OCI-LY3 (cell line): ENCODE data around the gene RNH1.

Experiments used
- H2AFZ ChIP-seq: fragments of 200-600, 300-600 bp; shearing (Covaris generic); 2 replicates; pipeline ENCODE4 v1.6.0; 2014; ENCODE audit warnings: antibody characterized with exemption, low read depth, low read length
- H3K27ac ChIP-seq: fragments of 200-600, 300-600 bp; sonication (generic); 2 replicates; pipeline ENCODE4 v1.5.1; 2014; ENCODE audit warnings: mild to moderate bottlenecking, low read length, moderate library complexity, mixed read lengths
- H3K27me3 ChIP-seq: fragments of 200-600, 300-600 bp; sonication (generic); 2 replicates; pipeline ENCODE4 v1.6.1; 2014; ENCODE audit warnings: low read depth, low read length, mixed read lengths
- H3K36me3 ChIP-seq: fragments of 200-600, 300-600 bp; sonication (generic); replicated peaks from 2 replicates; pipeline ENCODE3; 2014; ENCODE audit warnings: low read depth, low read length, mixed read lengths
- H3K4me1 ChIP-seq: fragments of 300-600, 200-600 bp; sonication (generic); 2 replicates; pipeline ENCODE4 v1.6.1; 2014; ENCODE audit warnings: low read length, mixed read lengths
- H3K4me2 ChIP-seq: fragments of 200-600, 300-600 bp; sonication (generic); 2 replicates; pipeline ENCODE4 v1.6.1; 2014; ENCODE audit warnings: low read length, mixed read lengths
- H3K4me3 ChIP-seq: fragments of 300-600, 200-600 bp; sonication (generic); 2 replicates; pipeline ENCODE4 v1.5.1; 2014; ENCODE audit warnings: antibody characterized with exemption, mild to moderate bottlenecking, low read length, moderate library complexity
- H3K79me2 ChIP-seq: fragments of 300-600, 200-600 bp; shearing (Covaris generic); 2 replicates; pipeline ENCODE4 v1.6.1; 2014; ENCODE audit warnings: mild to moderate bottlenecking, low read length, mixed read lengths
- H3K9ac ChIP-seq: fragments of 300-600, 200-600 bp; shearing (Covaris generic); 2 replicates; pipeline ENCODE4 v1.6.0; 2014; ENCODE audit warnings: mild to moderate bottlenecking, low read length, moderate library complexity
- H3K9me3 ChIP-seq: fragments of 200-600, 300-600 bp; shearing (Covaris generic); 2 replicates; pipeline ENCODE4 v1.6.1; 2014; ENCODE audit warnings: low read length, mixed read lengths; ENCODE audit not compliant: insufficient read depth
- H4K20me1 ChIP-seq: fragments of 200-600, 300-600 bp; sonication (generic); 2 replicates; pipeline ENCODE4 v1.6.1; 2016; ENCODE audit warnings: low read length, mixed read lengths; ENCODE audit not compliant: insufficient read depth
- EZH2phosphoT487 ChIP-seq: fragments of 200-600 bp; shearing (Covaris generic); IDR thresholded peaks from 2 replicates; pipeline ENCODE4 v1.6.1; 2018; ENCODE audit warnings: antibody characterized with exemption, mixed run types, low read depth
- TF ChIP-seq, protein P1 (sequence below): fragments of 200-600, 300-600 bp; sonication (generic); IDR thresholded peaks from 2 replicates; pipeline ENCODE4 v1.5.1; 2014; ENCODE audit warnings: antibody characterized with exemption, low read length, low read depth

Gene RNH1

DNA sequence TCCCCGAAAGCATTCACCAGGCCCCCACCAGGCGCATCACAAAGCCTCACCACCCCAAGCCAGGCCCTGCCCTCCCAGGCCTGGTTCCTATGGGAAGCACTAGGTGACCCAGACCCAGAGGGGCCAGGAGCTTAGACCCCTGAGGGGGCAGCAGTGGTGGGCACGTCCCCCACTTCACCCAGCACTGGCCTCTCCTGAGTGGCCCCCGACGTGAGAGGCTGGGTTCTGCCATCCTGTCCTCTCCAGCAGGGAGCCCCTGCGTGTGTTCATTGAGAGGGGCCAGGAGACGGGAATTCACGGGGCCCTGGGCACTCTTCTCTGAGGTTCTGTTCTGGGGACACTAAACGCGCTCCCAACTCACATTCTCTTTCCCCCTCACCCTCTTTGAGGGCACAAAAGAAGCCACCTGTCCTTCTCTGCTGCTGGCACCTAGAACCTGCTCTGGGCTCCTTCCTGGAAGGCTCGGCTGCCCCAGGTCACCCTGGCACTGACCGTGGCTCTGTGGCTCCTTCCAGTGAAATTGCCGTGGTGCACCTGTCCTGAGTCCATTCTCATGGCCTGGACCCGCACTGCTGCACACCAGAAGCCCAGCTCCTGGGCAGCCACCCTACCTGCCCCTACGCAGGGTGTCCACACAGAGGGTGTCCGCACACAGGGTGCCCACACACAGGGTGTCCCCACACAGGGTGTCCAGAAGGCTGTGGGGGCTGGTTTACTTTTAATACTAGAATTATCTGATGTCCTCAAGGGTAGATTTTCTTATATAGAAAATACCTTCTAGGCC, 44.7 kb downstream of the RNH1 start:
- H3K4me2 ChIP-seq = no peak overlapping the region
- no peaks in the 10 kb centered on the region for H3K4me1 ChIP-seq
- no peak overlapping the region for H3K4me3 ChIP-seq
- no peaks in the 10 kb centered on the region for H3K27me3 ChIP-seq
- H3K27ac ChIP-seq = no peak overlapping the region
- H3K36me3 ChIP-seq = peaks cover 5% of the 10 kb centered on the region
- TF ChIP-seq, protein P1, sequence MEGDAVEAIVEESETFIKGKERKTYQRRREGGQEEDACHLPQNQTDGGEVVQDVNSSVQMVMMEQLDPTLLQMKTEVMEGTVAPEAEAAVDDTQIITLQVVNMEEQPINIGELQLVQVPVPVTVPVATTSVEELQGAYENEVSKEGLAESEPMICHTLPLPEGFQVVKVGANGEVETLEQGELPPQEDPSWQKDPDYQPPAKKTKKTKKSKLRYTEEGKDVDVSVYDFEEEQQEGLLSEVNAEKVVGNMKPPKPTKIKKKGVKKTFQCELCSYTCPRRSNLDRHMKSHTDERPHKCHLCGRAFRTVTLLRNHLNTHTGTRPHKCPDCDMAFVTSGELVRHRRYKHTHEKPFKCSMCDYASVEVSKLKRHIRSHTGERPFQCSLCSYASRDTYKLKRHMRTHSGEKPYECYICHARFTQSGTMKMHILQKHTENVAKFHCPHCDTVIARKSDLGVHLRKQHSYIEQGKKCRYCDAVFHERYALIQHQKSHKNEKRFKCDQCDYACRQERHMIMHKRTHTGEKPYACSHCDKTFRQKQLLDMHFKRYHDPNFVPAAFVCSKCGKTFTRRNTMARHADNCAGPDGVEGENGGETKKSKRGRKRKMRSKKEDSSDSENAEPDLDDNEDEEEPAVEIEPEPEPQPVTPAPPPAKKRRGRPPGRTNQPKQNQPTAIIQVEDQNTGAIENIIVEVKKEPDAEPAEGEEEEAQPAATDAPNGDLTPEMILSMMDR = no peak
- no peak for TF ChIP-seq EZH2phosphoT487
- peaks cover 16% of the 10 kb centered on the region for H3K79me2 ChIP-seq
- no peak overlapping the region for H3K9ac ChIP-seq
- no peak overlapping the region for H2AFZ ChIP-seq
- H4K20me1 ChIP-seq = no peaks in the 10 kb centered on the region
- no peaks in the 10 kb centered on the region for H3K9me3 ChIP-seq

DNA sequence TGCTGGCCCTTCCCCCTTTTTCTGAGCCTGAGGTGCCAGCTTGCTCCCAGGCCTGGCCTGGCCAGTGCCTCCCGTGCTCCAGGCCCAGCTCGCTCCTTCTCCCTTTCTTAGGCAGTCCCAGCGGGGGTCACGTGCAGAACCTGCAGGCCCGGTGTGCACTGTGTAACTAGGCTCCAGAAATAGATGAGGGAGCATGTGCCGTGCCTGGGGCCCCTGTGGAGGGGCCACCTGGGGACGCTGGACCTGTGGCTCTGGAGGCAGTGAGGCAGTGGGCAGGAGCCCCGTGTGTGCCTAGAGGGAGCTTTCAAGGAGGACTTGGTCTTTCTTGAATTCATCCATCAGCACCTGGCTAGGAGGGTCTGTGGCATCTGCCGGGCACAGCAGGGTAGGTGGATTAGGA, 45.4 kb downstream of the RNH1 start:
- H3K36me3 ChIP-seq = peaks cover 5% of the 10 kb centered on the region
- H3K9ac ChIP-seq = no peak overlapping the region
- H3K79me2 ChIP-seq = peaks cover 23% of the 10 kb centered on the region
- no peaks in the 10 kb centered on the region for H3K9me3 ChIP-seq
- no peak overlapping the region for H3K27ac ChIP-seq
- no peaks in the 10 kb centered on the region for H3K27me3 ChIP-seq
- H3K4me2 ChIP-seq = no peak overlapping the region
- H3K4me1 ChIP-seq = no peaks in the 10 kb centered on the region
- H2AFZ ChIP-seq = no peak overlapping the region
- no peak overlapping the region for H3K4me3 ChIP-seq
- H4K20me1 ChIP-seq = no peaks in the 10 kb centered on the region
- TF ChIP-seq, protein P1 = no peak
- TF ChIP-seq EZH2phosphoT487 = no peak

DNA sequence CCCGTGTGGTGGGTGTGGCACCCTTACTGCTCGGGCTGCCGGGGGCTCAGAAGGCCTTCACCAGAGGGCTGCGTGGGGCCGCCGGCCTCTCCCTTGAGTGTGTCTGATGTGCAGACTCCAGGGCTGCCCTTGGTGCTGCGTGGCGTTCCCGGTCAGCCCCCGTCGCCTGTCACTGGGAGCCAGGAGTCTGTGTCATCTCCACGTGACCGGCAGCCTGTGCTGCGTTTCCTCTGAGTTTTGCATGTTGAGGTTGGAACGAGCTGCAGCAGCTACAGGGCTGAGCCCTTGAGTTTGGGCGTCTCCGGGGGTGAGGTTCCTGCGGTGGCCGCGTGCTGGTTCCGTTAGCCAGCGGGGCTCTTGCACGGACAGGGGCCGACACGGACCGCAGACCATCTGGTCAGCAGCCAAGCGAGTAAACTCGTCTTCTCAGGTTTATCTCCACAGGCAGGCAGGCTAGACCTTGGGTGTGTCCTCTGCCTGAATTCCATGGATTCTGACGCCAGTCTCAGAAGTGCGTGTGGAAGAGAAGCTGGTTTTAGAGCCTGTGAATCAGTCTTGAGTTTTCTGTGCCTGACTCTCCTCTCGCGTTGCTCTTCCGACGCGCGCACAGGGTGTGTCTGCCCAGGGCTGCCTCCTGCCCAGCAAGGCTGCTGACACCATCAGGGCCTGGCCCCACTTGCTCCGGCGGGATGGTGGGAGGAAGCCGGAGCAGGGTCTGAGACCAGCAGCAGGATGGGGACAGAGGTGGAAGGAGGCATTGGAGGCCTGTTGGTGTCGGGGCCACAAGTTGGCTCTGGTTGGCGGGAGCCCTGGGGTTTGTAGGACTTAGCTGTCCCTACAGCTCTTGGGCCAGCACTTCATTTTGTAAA, 46.5 kb downstream of the RNH1 start:
- Histone ChIP-seq H3K4me3 (no peak overlapping the region), H3K9me3 (no peaks in the 10 kb centered on the region), H3K36me3 (peaks cover 5% of the 10 kb centered on the region), H4K20me1 (no peaks in the 10 kb centered on the region), H2AFZ (no peak overlapping the region), H3K27ac (no peak overlapping the region), H3K27me3 (no peaks in the 10 kb centered on the region), H3K79me2 (peaks cover 31% of the 10 kb centered on the region), H3K4me1 (no peaks in the 10 kb centered on the region), H3K9ac (no peak overlapping the region), H3K4me2 (no peak overlapping the region)
- TF ChIP-seq, protein P1 = no peak
- no peak for TF ChIP-seq EZH2phosphoT487

DNA sequence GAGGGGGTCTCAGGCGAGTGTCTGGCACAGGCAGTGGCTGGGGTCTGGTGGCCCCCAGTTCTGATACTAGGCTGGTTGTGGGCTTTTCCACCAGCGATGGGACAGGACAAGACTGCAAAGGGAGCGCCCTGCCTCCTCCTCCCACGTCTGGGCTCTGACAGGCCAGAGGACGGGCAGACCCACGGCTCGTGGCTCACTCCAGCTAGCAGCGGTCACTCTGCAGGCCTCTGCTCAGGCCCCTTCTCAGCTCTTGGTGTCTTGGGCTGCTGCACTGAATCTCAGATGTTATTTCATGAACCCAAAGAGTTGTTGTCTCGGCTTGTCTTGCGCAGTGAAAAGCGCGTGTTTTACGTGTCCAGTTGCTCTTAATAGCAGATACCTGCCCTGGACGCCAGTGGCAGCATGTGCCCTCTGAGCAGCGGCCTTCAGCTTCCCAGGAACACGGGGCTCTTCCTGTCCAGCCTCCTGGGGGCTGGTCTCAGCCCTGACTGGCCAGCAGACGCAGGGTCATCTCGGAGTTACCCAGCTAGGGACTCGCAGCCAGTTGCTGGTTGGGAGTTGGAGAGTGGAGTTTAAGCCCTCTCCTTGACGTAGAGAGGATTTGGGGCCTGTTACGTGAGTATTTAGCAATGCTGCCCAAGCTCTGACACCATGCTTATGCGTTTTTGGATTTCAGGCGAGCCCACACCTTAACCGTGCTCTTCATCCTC, 47.4 kb downstream of the RNH1 start:
- no peak overlapping the region for H3K4me3 ChIP-seq
- peaks cover 37% of the 10 kb centered on the region for H3K79me2 ChIP-seq
- H3K4me2 ChIP-seq = no peak overlapping the region
- H2AFZ ChIP-seq = no peak overlapping the region
- H3K4me1 ChIP-seq = no peaks in the 10 kb centered on the region
- no peak overlapping the region for H3K9ac ChIP-seq
- no peak for TF ChIP-seq EZH2phosphoT487
- TF ChIP-seq, protein P1 = no peak
- H3K36me3 ChIP-seq = peaks cover 3% of the 10 kb centered on the region
- no peak overlapping the region for H3K27ac ChIP-seq
- H3K27me3 ChIP-seq = no peaks in the 10 kb centered on the region
- H4K20me1 ChIP-seq = no peaks in the 10 kb centered on the region
- H3K9me3 ChIP-seq = no peaks in the 10 kb centered on the region
